ENCODE results near the gene UNC119B.
"Not testable (repeated sequence)": the region's sequence is repeated elsewhere in the genome, so short reads cannot be mapped to it uniquely, and the experiment has no call there.

The UNC119B gene

GRCh38 chr12:120720234-120720986 lies 10.2 kb downstream of the UNC119B start:
- DNase-seq, result no peak

GRCh38 chr12:120720987-120721801 lies 10.9 kb downstream of the UNC119B start:
- DNase-seq, result no peak

GRCh38 chr12:120721866-120722265 lies 11.6 kb downstream of the UNC119B start:
- no peak for DNase-seq

GRCh38 chr12:120722784-120723183 lies 12.5 kb downstream of the UNC119B start:
- no peak for DNase-seq

GRCh38 chr12:120724720-120725119 lies 14.5 kb downstream of the UNC119B start:
- DNase-seq, result no peak

GRCh38 chr12:120725151-120725658 lies 14.9 kb downstream of the UNC119B start:
- no peak for DNase-seq

- peak; percentile 90 for DNase-seq
Observed at GRCh38 chr12:120725659-120726509, 15.6 kb downstream of the UNC119B start, which contains the start of gene ACADS. TSS of gene ACADS (plus strand) at chr12:120725826. CDS start at chr12:120725886, 60 bp downstream.

- DNase-seq, result no peak
Observed at GRCh38 chr12:120726510-120726793, 16.2 kb downstream of the UNC119B start.

GRCh38 chr12:120726961-120727360 lies 16.7 kb downstream of the UNC119B start:
- no peak for DNase-seq

- not testable (repeated sequence) for DNase-seq
Observed at GRCh38 chr12:120732198-120732597, 21.9 kb downstream of the UNC119B start.

- DNase-seq, result no peak
Observed at GRCh38 chr12:120733574-120733973, 23.3 kb downstream of the UNC119B start.

GRCh38 chr12:120734210-120734609 lies 24.0 kb downstream of the UNC119B start:
- no peak for DNase-seq

- no peak for DNase-seq
Observed at GRCh38 chr12:120735181-120735580, 24.9 kb downstream of the UNC119B start.

GRCh38 chr12:120736404-120737331 lies 26.4 kb downstream of the UNC119B start:
- DNase-seq, result no peak

GRCh38 chr12:120737557-120738251 lies 27.4 kb downstream of the UNC119B start:
- no peak for DNase-seq

GRCh38 chr12:120738252-120739030 lies 28.2 kb downstream of the UNC119B start:
- DNase-seq, result no peak

GRCh38 chr12:120739031-120739762 lies 28.9 kb downstream of the UNC119B start:
- no peak for DNase-seq

- DNase-seq, result no peak
Observed at GRCh38 chr12:120739821-120740613, 29.8 kb downstream of the UNC119B start.

- no peak for DNase-seq
Observed at GRCh38 chr12:120740871-120741270, 30.6 kb downstream of the UNC119B start.

All from CD4-positive, alpha-beta T cell treated with Interleukin-10 for 1 hour (primary cell).